NOMO-1 (cell line): ENCODE measurements around the gene TRIP10.

ENCODE experiments used
- DNase-seq, 2 experiments: peaks; one replicate each; lab custom pipeline; 2025; ENCODE audit not compliant: unreplicated experiment in 2 of 2; lab: John Stamatoyannopoulos, UW

Gene TRIP10

DNA sequence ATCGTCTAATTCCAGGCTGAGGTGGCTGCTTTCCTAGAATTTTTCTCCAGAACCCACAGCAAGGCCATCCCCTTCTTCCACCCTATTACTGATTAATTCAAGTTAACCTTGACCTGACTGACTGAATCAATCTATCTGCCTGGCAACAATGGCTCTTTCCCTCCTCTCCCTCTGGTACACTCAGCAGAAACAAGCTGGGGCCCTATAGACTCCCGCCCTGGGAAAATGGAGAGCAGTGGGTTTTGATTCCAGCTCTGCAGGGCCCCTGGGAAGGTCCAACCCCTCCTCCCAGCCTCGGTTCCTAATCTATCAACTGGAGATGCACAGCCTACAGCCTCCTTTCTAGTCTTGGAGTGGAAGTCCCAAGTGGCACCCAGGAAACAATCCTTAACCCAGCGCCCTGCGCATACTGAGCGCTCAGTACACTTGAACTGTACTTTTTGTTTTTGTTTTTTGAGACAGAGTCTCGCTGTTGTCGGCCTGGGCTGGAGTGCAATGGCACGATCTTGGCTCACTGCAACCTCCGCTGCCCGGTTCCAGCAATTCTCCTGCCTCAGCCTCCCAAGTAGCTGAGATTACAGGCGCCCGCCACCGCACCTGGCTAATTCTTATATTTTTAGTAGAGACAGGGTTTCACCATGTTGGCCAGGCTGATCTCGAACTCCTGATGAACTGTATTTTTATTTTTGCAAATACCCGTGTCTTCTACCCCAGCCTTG is 13.8 kb upstream of the TRIP10 start:
- no peak for DNase-seq

GRCh38 chr19:6728346-6728745 is 11.1 kb upstream of the TRIP10 start:
- DNase-seq = peak; percentile 75 to 88

GRCh38 chr19:6729573-6730152 is 9.8 kb upstream of the TRIP10 start:
- no peak for DNase-seq

GRCh38 chr19:6730153-6730804 is 9.2 kb upstream of the TRIP10 start:
- peak in 1 of 2 experiments; percentile 40 for DNase-seq

GRCh38 chr19:6730941-6731670 is 8.4 kb upstream of the TRIP10 start:
- no peak for DNase-seq

DNA sequence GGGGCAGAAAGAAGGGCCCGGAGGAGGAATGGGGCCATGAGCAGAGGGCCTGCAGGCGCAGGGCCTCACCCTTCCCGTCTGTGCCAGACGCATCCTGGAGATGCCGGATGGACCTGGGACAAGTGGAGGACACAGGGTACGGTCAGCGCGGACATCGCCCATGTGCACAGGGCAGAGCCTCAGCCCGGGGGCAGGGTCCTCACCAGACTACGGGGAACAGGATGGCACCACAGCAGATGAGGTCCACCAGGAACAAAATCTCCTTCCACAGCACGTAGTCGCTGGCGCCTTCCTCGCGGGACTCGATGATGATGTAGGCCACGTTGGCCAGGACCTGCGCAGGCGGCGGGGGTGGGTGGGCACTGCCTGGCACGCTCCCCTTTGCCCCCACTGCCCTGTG is 7.7 kb upstream of the TRIP10 start:
- no peak for DNase-seq

- no peak for DNase-seq
These were observed 6.6 kb upstream of the TRIP10 start for GRCh38 chr19:6732803-6733337.

- no peak for DNase-seq
These were observed 6.0 kb upstream of the TRIP10 start for GRCh38 chr19:6733338-6734095.

GRCh38 chr19:6734096-6734696 is 5.3 kb upstream of the TRIP10 start:
- DNase-seq = no peak

DNA sequence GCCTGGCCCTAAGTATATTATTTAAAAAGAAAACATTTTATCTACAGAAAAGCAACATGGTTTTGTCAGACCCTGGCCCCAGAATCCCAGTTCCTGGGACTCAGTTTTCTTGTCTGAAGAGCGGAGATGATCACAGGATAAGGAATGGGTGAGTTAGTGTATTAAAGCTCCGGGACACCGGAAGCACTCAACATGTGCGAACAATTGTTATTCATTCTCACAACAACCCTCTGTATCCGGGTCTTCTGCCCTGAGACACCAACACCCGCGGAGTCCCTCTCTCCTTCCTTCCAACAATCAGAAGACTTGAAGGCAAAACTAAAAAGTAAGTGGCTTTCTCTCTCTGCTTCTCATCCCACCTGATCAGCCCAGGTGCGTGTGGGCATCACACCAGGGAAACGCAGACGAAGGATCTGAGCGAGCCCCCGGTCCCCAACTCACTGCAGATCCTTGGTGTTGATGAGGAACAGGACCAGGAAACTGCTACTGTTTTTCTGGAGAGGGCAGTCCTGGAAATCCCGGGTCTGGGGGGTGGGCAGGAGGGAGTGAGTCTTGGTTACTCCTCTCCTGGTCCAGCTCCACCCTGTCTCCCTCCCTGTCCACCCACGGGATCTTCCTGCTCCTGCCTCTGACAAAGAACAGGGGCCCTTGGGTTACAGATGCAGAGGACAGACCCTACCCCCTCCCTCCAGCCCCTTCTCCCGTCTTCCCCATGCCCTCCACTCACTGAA is 4.1 kb upstream of the TRIP10 start:
- DNase-seq = no peak

DNA sequence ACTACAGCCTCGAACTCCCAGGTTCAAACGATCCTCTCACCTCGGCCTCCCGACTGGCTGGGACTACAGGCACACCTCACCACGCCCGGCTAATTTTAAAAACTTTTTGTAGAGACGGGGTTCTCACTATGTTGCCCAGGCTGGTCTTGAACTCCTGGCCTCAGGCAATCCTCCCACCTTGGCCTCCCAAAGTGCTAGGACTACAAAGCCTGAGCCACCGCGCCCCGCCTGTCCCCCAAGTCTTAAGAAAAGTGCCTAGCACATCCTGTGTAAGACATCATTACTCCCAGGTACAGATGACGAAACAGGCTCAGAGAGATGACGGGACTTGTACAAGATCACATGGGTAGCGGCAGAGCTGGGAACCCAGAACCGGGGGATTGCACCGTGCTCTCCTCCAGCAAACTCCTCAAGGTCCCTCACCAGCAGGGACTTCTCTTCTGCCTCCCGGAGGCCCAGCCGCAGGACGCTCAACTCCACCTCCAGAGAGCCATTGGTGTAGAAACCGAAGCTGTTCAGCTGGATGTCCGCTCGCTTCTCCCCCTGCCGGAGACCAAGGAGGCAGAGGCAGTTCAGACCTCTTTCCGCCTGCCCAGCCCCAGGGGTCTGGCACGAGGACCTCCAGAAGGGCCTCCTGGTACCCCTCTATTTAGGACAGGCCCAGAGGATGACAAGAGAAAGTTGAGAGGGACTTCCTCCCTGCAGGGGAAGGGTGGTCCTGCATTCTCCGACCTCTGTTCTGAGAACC is 3.1 kb upstream of the TRIP10 start:
- peak; percentile 89 to 91 for DNase-seq

DNA sequence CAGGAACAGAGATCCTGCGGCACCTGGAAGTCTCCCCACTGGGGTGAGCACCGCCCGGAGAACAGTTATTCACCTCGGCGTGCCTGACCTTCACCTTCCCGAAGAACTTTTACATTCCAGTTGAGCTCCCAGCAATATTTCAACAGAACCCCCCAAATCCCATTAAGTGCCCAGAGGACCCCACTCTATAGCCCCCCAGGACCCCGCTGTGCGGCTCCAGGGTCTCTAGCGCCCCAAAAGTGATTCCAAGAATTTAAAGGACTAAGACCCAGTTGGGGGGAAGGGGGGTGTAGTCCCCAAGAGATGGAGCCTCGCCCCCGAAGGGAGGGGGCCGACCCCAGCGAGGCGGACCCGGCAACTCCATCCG is 2.6 kb upstream of the TRIP10 start:
- no peak for DNase-seq

DNA sequence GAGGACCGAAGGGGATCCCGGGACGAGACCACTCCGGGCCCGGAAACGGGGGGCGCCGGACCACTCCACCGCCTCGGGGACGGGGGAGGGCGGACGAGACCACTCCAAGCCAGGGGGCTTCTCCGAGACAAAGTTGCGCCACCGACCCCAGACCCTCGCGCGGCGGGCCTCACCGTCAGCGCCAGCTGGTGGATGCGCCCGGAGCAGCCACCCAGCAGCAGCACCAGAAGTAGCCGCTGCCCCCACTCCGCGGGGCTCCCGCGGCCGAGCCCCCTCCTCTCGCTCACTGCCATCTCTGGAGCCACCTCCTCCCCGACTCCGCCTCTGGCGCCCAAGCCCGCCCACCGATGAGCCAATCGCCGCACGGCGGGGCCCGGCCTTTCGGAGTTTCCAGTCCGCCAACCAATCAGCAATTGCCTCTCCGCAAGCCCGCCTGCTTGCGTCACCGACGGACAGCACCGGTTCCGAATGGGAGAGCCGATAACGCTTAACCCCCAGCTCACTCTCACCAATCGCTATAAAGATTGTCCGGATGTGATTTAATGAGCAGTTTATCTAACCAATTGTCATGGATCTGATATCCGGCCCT is 2.1 kb upstream of the TRIP10 start, which contains the start of gene GPR108:
TSS of gene GPR108 (minus strand) at position 297 of the 589 bp plus-strand sequence. CDS start at position 293, 4 bp downstream.
- DNase-seq = peak; percentile 100

DNA sequence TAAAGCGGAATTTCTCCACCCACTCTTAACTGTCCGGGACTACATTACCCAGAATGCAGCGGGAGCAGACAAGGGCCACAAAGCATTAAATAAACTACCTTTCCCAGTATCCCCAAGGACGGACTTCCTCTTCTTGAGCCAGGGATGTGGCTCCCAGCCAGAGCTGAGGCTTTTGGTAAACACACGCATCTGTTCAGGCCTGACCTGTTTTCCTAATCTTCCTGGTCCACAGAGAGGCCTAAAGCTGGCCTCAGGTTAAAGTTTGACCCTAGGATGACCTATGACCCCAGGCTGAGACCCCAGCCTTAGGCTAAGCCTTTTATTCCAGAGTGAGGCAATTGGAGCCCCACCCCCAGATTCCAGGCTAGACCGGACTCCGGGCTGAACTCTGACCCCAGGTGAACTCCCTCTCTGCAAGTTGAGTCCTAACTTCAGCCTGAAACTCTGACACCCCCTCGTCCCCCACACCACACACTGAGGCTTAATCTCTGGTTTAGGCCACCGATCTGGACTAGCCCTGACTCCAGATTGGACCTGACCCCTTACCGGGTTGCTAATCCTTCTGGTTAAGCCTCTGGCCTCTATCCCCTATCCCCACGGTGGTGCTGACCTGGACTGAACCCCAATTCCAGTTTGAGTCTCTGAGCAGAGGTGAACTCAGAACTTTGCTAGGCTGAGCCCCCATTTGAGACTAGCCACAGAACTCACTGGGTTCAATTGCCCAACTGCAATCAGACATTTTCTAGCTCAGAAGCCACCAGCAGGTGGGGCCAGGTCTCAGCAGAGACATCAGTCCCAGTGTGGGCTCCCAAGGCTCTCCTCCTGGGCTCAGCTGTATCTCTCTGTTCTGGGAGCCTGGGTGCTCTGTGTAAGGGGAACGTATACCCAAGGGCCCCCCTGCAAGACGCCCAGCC is 1.4 kb upstream of the TRIP10 start:
- DNase-seq = peak; percentile 83 to 88

DNA sequence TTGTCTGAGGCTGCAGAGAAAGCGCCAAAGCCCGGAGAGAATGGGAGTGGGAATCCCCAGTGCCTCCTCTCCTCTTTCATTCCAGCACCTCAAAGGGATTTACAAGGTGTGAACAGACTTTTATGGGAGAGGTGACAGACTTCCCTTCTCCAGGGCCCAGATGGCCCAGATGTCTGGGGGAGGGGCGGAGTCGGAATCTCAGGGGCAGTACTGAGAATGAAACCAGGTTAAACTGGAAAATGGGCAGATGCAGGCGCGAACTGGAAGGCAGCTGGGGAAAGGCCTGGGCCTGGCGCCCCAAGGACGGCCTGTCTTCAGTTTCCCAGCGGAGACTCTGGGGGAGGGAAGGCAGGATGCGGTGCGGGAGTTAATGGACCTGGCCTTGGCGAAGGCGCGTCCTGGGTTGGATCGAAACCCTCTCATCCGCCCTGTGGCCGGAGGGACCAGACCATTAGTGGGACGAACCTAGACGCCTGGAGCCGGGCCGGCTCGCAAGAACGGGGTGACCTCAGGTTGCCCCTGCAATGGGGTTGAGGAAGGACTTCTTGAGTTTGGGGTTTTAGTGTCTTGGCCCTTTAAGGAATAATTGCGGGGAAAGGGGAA is 592 bp upstream of the TRIP10 start:
- no peak for DNase-seq

GRCh38 chr19:6739883-6740588 is 556 bp downstream of the TRIP10 start:
- DNase-seq = no peak
